Measurements from ENCODE around the gene CTSH. TPM values are rescaled to one million over a fixed set of nuclear protein-coding genes. Genes with fewer than 3 reads are reported as not detected.
"Not testable (repeated sequence)": the region's sequence is repeated elsewhere in the genome, so short reads cannot be mapped to it uniquely, and the experiment has no call there.

Gene CTSH
- total RNA-seq, 2 experiments from 2014 or later = 11.1 to 11.4 TPM

- no peak overlapping the region for H3K4me3 ChIP-seq (ENCODE audit: low read length)
- no peaks in the 10 kb centered on the region for H3K9me3 ChIP-seq (ENCODE audit: control insufficient read depth in 1 of 2, insufficient read depth in 1 of 2, low read length in 2 of 2)
- Mint-ChIP-seq H3K4me1 (ENCODE audit: low read depth) (peaks cover 31% of the 10 kb centered on the region), H3K4me3 (no peak overlapping the region), H3K36me3 (ENCODE audit: low read depth) (peaks cover 95% of the 10 kb centered on the region), H3K27ac (peak overlapping the region; percentile 26), H3K9me3 (no peaks in the 10 kb centered on the region), H3K27me3 (no peaks in the 10 kb centered on the region)
- H3K36me3 ChIP-seq (ENCODE audit: insufficient read depth, low read length) = peaks cover 84% of the 10 kb centered on the region
- H3K4me1 ChIP-seq (ENCODE audit: insufficient read depth, low read length) = peaks cover 13% of the 10 kb centered on the region
- H3K27ac ChIP-seq (ENCODE audit: low read depth in 1 of 2, low read length in 2 of 2) = no peak overlapping the region
- H3K27me3 ChIP-seq (ENCODE audit: control insufficient read depth in 1 of 2, insufficient read depth in 2 of 2, low read length in 2 of 2) = no peaks in the 10 kb centered on the region
- CTCF ChIA-PET = interaction anchor here (0.6 kb wide), 1 partner anchor 330 kb away, joined by 3 read pairs; no protein-coding TSS in a partner anchor
- DNase-seq (peak in 1 of 14 experiments; percentile 20), ATAC-seq (ENCODE audit: poor library complexity) (no peak)
- TF ChIP-seq CTCF (IDR thresholded peaks at IDR 0.05) = no peak
- intact Hi-C loops (cut with DNase I, micrococcal nuclease) = loop anchor here in 1 of 2 experiments (10.0 kb wide), 1 partner anchor 371 kb away; no protein-coding TSS in a partner anchor
- POLR2A ChIA-PET = interaction anchor here (2.5 kb wide), 1 partner anchor 33 kb away, joined by 12 read pairs; the partner anchor contains the start of gene MORF4L1
These were observed 38.6 kb downstream of the CTSH start for GRCh38 chr15:78906316-78906620.

GRCh38 chr15:78904599-78905358 lies 40.1 kb downstream of the CTSH start:
- H3K27me3 Mint-ChIP-seq = no peaks in the 10 kb centered on the region
- POLR2A ChIA-PET = interaction anchor here (0.7 to 1.3 kb wide), 3 partner anchors 25 to 836 kb away, joined by 3 read pairs; no protein-coding TSS in a partner anchor
- H3K27me3 ChIP-seq (ENCODE audit: control insufficient read depth in 1 of 2, insufficient read depth in 2 of 2, low read length in 2 of 2) = no peaks in the 10 kb centered on the region
- peaks cover 24% of the 10 kb centered on the region for H3K4me1 Mint-ChIP-seq (ENCODE audit: low read depth)
- ATAC-seq (ENCODE audit: poor library complexity) (no peak), DNase-seq (no peak)
- peaks cover 4% of the 10 kb centered on the region for H3K4me1 ChIP-seq (ENCODE audit: insufficient read depth, low read length)
- CTCF ChIA-PET = no interaction called here
- H3K27ac ChIP-seq (ENCODE audit: low read depth in 1 of 2, low read length in 2 of 2) = no peak overlapping the region
- H3K36me3 ChIP-seq (ENCODE audit: insufficient read depth, low read length) = peaks cover 85% of the 10 kb centered on the region
- intact Hi-C loops (cut with DNase I, micrococcal nuclease) = loop anchor here in 1 of 2 experiments (10.0 kb wide), 1 partner anchor 370 kb away; no protein-coding TSS in a partner anchor
- no peaks in the 10 kb centered on the region for H3K9me3 ChIP-seq (ENCODE audit: control insufficient read depth in 1 of 2, insufficient read depth in 1 of 2, low read length in 2 of 2)
- peaks cover 97% of the 10 kb centered on the region for H3K36me3 Mint-ChIP-seq (ENCODE audit: low read depth)
- H3K27ac Mint-ChIP-seq = peak overlapping the region; percentile 40
- TF ChIP-seq CTCF (IDR thresholded peaks at IDR 0.05) = no peak
- no peak overlapping the region for H3K4me3 Mint-ChIP-seq
- H3K4me3 ChIP-seq (ENCODE audit: low read length) = no peak overlapping the region
- no peaks in the 10 kb centered on the region for H3K9me3 Mint-ChIP-seq

GRCh38 chr15:78902281-78903032 lies 42.4 kb downstream of the CTSH start:
- POLR2A ChIA-PET = interaction anchor here (1.0 to 4.2 kb wide), 2 partner anchors 10 to 29 kb away, joined by 4 to 13 read pairs; partner anchors contain the start of gene MORF4L1
- H3K9me3 Mint-ChIP-seq; CTCF ChIA-PET; DNase-seq; H3K4me1 ChIP-seq (ENCODE audit: insufficient read depth, low read length); H3K27ac ChIP-seq (ENCODE audit: low read depth in 1 of 2, low read length in 2 of 2); H3K27me3 Mint-ChIP-seq; H3K4me3 Mint-ChIP-seq; H3K9me3 ChIP-seq (ENCODE audit: control insufficient read depth in 1 of 2, insufficient read depth in 1 of 2, low read length in 2 of 2); H3K4me3 ChIP-seq (ENCODE audit: low read length); H3K27me3 ChIP-seq (ENCODE audit: control insufficient read depth in 1 of 2, insufficient read depth in 2 of 2, low read length in 2 of 2); ATAC-seq (ENCODE audit: poor library complexity); H3K27ac Mint-ChIP-seq: not testable (repeated sequence)
- Mint-ChIP-seq H3K36me3 (ENCODE audit: low read depth) (peaks cover 99% of the 10 kb centered on the region), H3K4me1 (ENCODE audit: low read depth) (peaks cover 15% of the 10 kb centered on the region)
- intact Hi-C loops (cut with DNase I, micrococcal nuclease) = loop anchor here in 1 of 2 experiments (10.0 kb wide), 1 partner anchor 368 kb away; no protein-coding TSS in a partner anchor
- H3K36me3 ChIP-seq (ENCODE audit: insufficient read depth, low read length) = peaks cover 95% of the 10 kb centered on the region

GRCh38 chr15:78900819-78901533 lies 43.9 kb downstream of the CTSH start:
- H3K9me3 Mint-ChIP-seq; H3K9me3 ChIP-seq (ENCODE audit: control insufficient read depth in 1 of 2, insufficient read depth in 1 of 2, low read length in 2 of 2); H3K4me3 ChIP-seq (ENCODE audit: low read length); H3K27me3 Mint-ChIP-seq; H3K27me3 ChIP-seq (ENCODE audit: control insufficient read depth in 1 of 2, insufficient read depth in 2 of 2, low read length in 2 of 2); CTCF ChIA-PET; H3K4me1 ChIP-seq (ENCODE audit: insufficient read depth, low read length); H3K27ac Mint-ChIP-seq; H3K27ac ChIP-seq (ENCODE audit: low read depth in 1 of 2, low read length in 2 of 2); H3K4me3 Mint-ChIP-seq; ATAC-seq (ENCODE audit: poor library complexity); DNase-seq; H3K4me1 Mint-ChIP-seq (ENCODE audit: low read depth): not testable (repeated sequence)
- H3K36me3 Mint-ChIP-seq (ENCODE audit: low read depth) = peaks cover 100% of the 10 kb centered on the region
- H3K36me3 ChIP-seq (ENCODE audit: insufficient read depth, low read length) = peaks cover 90% of the 10 kb centered on the region
- intact Hi-C loops (cut with DNase I, micrococcal nuclease) = loop anchor here in 1 of 2 experiments (10.0 kb wide), 1 partner anchor 366 kb away; no protein-coding TSS in a partner anchor
- POLR2A ChIA-PET = interaction anchor here (4.2 kb wide), 1 partner anchor 27 kb away, joined by 13 read pairs; the partner anchor contains the start of gene MORF4L1

Data from CD4-positive, alpha-beta T cell (primary cell).